Gastrocnemius medialis (tissue), 4 donors: ENCODE results near the gene SCUBE1. TPM values are rescaled to one million over a fixed set of nuclear protein-coding genes. Genes with fewer than 3 reads are reported as not detected.

ENCODE experiments used
- ATAC-seq, 2 donors: fragments of 150-250 bp; one replicate each; pipeline ENCODE4 v1.9.1; 2016
- DNase-seq, 2 donors: peaks; one replicate each; pipeline ENCODE4 v3.0.0-alpha.2; 2019
- H3K27ac ChIP-seq, 4 donors: fragments of 200-600 bp; sonication (generic); 1 replicate in 1 of 4; 2 replicates in 3 of 4; pipeline ENCODE4 v1.5.1; 2016 to 2018; ENCODE audit warnings: mild to moderate bottlenecking in 2 of 4, moderate library complexity in 1 of 4
- H3K27me3 ChIP-seq, 3 donors: fragments of 200-600 bp; sonication (generic) in 2 of 3; 1 replicate in 1 of 3; 2 replicates in 2 of 3; pipeline versions ENCODE4 v1.5.1 to v1.6.0; 2016 to 2019; ENCODE audit warnings: mild to moderate bottlenecking in 1 of 3, moderate library complexity in 1 of 3
- H3K36me3 ChIP-seq, 2 donors: fragments of 200-600 bp; sonication (generic) in 1 of 2; one replicate each; pipeline ENCODE4 v1.5.1; 2017 to 2018
- H3K4me1 ChIP-seq, 2 donors: fragments of 200-600 bp; sonication (generic) in 1 of 2; one replicate each; pipeline ENCODE4 v1.5.1; 2016 to 2017; ENCODE audit warnings: mild to moderate bottlenecking in 2 of 2
- H3K4me3 ChIP-seq, 4 donors: fragments of 200-600 bp; sonication (generic) in 3 of 4; 1 replicate in 1 of 4; 2 replicates in 3 of 4; pipeline ENCODE4 v1.5.1; 2016 to 2019; ENCODE audit warnings: mild to moderate bottlenecking in 2 of 4
- H3K9me3 ChIP-seq, 3 donors: fragments of 200-600 bp; sonication (generic) in 2 of 3; 1 replicate in 1 of 3; 2 replicates in 2 of 3; pipeline ENCODE4 v1.5.1; 2016 to 2019
- CTCF ChIP-seq, 5 experiments: fragments of 450-650 bp in 3 of 5; fragments of 200-600 bp in 2 of 5; sonication (generic) in 2 of 5; IDR thresholded peaks in 4 of 5; conservative IDR thresholded peaks in 1 of 5; 1 replicate in 4 of 5; 2 replicates in 1 of 5; pipeline ENCODE4 v1.5.1; 2016 to 2019; ENCODE audit warnings: antibody characterized with exemption in 5 of 5, mild to moderate bottlenecking in 3 of 5, moderate library complexity in 3 of 5
- POLR2A ChIP-seq, 2 donors: fragments of 450-650 bp; IDR thresholded peaks; one replicate each; pipeline ENCODE4 v1.6.1; 2017; ENCODE audit warnings: antibody characterized with exemption in 2 of 2, mild to moderate bottlenecking in 2 of 2, moderate library complexity in 2 of 2
- in situ Hi-C, 4 donors: fragments of 200-750 bp; cut with MboI; loops; one replicate each; pipeline versions ENCODE4 v1.15.0 to v1.8.0; 2017; ENCODE audit warnings: low sequenced_read_pairs in 4 of 4
- intact Hi-C: fragments of 100-400 bp; cut with DNase I; formaldehyde crosslinking; loops from one replicate; pipeline ENCODE4 v1.15.1; 2023; ENCODE audit warnings: low total_unique reads
- total RNA-seq, 4 donors: library from RNA; depleted of rRNA; stranded (reverse); fragments of >200 nt; gene quantifications; one replicate each; pipeline versions ENCODE4 v1.1.0 to v1.2.3, GENCODE V29; 2016

Gene SCUBE1
- total RNA-seq, 4 donors from 2014 or later = 0.20 to 0.55 (median 0.41) TPM

- Histone ChIP-seq H3K4me1 (no peaks in the 10 kb centered on the region), H3K27me3 (no peaks in the 10 kb centered on the region), H3K4me3 (no peak overlapping the region), H3K9me3 (no peaks in the 10 kb centered on the region), H3K27ac (no peak overlapping the region), H3K36me3 (no peaks in the 10 kb centered on the region)
- intact Hi-C loops (no loop called here), in situ Hi-C loops (no loop called here)
- ATAC-seq = no peak
- TF ChIP-seq CTCF (IDR thresholded peaks at IDR 0.05 in 4 of 5, conservative IDR thresholded peaks at IDR 0.05 in 1 of 5) (no peak), POLR2A (IDR thresholded peaks at IDR 0.05) (no peak)
- no peak for DNase-seq
Observed at GRCh38 chr22:43249789-43250471, 93.2 kb downstream of the SCUBE1 start.

GRCh38 chr22:43247546-43248260, 95.5 kb downstream of the SCUBE1 start:
- TF ChIP-seq CTCF (IDR thresholded peaks at IDR 0.05 in 4 of 5, conservative IDR thresholded peaks at IDR 0.05 in 1 of 5) = no peak
- TF ChIP-seq POLR2A (IDR thresholded peaks at IDR 0.05) = no peak
- in situ Hi-C loops (no loop called here), intact Hi-C loops (no loop called here)
- no peaks in the 10 kb centered on the region for H3K27me3 ChIP-seq
- DNase-seq (no peak), ATAC-seq (no peak)
- no peaks in the 10 kb centered on the region for H3K9me3 ChIP-seq
- no peak overlapping the region for H3K27ac ChIP-seq
- no peaks in the 10 kb centered on the region for H3K36me3 ChIP-seq
- no peaks in the 10 kb centered on the region for H3K4me1 ChIP-seq
- H3K4me3 ChIP-seq = no peak overlapping the region

- no peak for DNase-seq
- H3K27ac ChIP-seq = no peak overlapping the region
- no peaks in the 10 kb centered on the region for H3K4me1 ChIP-seq
- H3K4me3 ChIP-seq = no peak overlapping the region
- no peaks in the 10 kb centered on the region for H3K36me3 ChIP-seq
- intact Hi-C loops (no loop called here), in situ Hi-C loops (no loop called here)
- TF ChIP-seq POLR2A (IDR thresholded peaks at IDR 0.05) (no peak), CTCF (IDR thresholded peaks at IDR 0.05 in 4 of 5, conservative IDR thresholded peaks at IDR 0.05 in 1 of 5) (no peak)
- no peaks in the 10 kb centered on the region for H3K27me3 ChIP-seq
- H3K9me3 ChIP-seq = no peaks in the 10 kb centered on the region
- ATAC-seq = no peak
Observed at GRCh38 chr22:43246188-43246587, 97.0 kb downstream of the SCUBE1 start.

GRCh38 chr22:43245717-43246116, 97.5 kb downstream of the SCUBE1 start:
- H3K36me3 ChIP-seq = no peaks in the 10 kb centered on the region
- H3K9me3 ChIP-seq = no peaks in the 10 kb centered on the region
- no peak overlapping the region for H3K4me3 ChIP-seq
- no peak for TF ChIP-seq CTCF (IDR thresholded peaks at IDR 0.05 in 4 of 5, conservative IDR thresholded peaks at IDR 0.05 in 1 of 5)
- no peak for TF ChIP-seq POLR2A (IDR thresholded peaks at IDR 0.05)
- no peak for DNase-seq
- no peak overlapping the region for H3K27ac ChIP-seq
- no peak for ATAC-seq
- intact Hi-C loops = no loop called here
- H3K4me1 ChIP-seq = no peaks in the 10 kb centered on the region
- in situ Hi-C loops = no loop called here
- no peaks in the 10 kb centered on the region for H3K27me3 ChIP-seq
